Measurements from ENCODE around the gene MFN2. TPM values are rescaled to one million over a fixed set of nuclear protein-coding genes. Genes with fewer than 3 reads are reported as not detected.

Gene MFN2
- total and polyA plus RNA-seq, 4 donors, result 17.2 to 87.8 (median 43.2) TPM

- 93% methylated on average over 7 of the region's 7 CpGs for WGBS
These were observed 9.4 kb downstream of the MFN2 start for GRCh38 chr1:11989669-11990068.

GRCh38 chr1:11990303-11991032 is 10.2 kb downstream of the MFN2 start:
- H3K4me3 ChIP-seq (ENCODE audit: low read depth in 1 of 3, low read length in 3 of 3), result no peak overlapping the region
- peaks cover 7 to 22% (median 11%) of the 10 kb centered on the region in 4 donors for H3K36me3 ChIP-seq (ENCODE audit: control insufficient read depth in 4 of 4, insufficient read depth in 3 of 4, low read depth in 1 of 4, low read length in 3 of 4)
- 50% methylated on average over 10 of the region's 10 CpGs for WGBS
- H3K4me1 ChIP-seq (ENCODE audit: control insufficient read depth in 4 of 4, insufficient read depth in 4 of 4, low read length in 3 of 4), result peaks cover 13 to 49% (median 23%) of the 10 kb centered on the region in 4 donors
- TF ChIP-seq FOXA2 (IDR thresholded peaks at IDR 0.05) (peak; percentile 10), NR2F2 (IDR thresholded peaks at IDR 0.05) (no peak), GABPA (IDR thresholded peaks at IDR 0.05 in 1 of 2, conservative IDR thresholded peaks at IDR 0.05 in 1 of 2) (no peak), JUND (IDR thresholded peaks at IDR 0.05) (peak; percentile 64 to 74), ZBTB33 (IDR thresholded peaks at IDR 0.05) (no peak), SP1 (IDR thresholded peaks at IDR 0.05) (peak; percentile 89), HNF4A (conservative IDR thresholded peaks at IDR 0.05) (no peak), RXRA (IDR thresholded peaks at IDR 0.05) (no peak), EGR1 (IDR thresholded peaks at IDR 0.05; ENCODE audit: low read depth in 2 of 2) (peak in 1 of 2 donors; percentile 34), ATF3 (IDR thresholded peaks at IDR 0.05) (peak; percentile 73), YY1 (IDR thresholded peaks at IDR 0.05) (peak; percentile 84), HNF4G (IDR thresholded peaks at IDR 0.05) (no peak), REST (IDR thresholded peaks at IDR 0.05) (no peak), TAF1 (conservative IDR thresholded peaks at IDR 0.05) (no peak), FOXA1 (IDR thresholded peaks at IDR 0.05) (no peak), CTCF (IDR thresholded peaks at IDR 0.05; ENCODE audit: low read depth, low read length, missing input control) (no peak), RAD21 (IDR thresholded peaks at IDR 0.05) (no peak), MAX (IDR thresholded peaks at IDR 0.05) (no peak)
- peak overlapping the region; percentile 95 to 99 for H3K27ac ChIP-seq (ENCODE audit: low read depth in 1 of 2, low read length in 2 of 2)
- peak overlapping the region in 1 of 2 donors; percentile 56 for H3K9ac ChIP-seq (ENCODE audit: low read depth in 1 of 2, low read length in 2 of 2)
- no peaks in the 10 kb centered on the region for H3K27me3 ChIP-seq (ENCODE audit: control insufficient read depth in 4 of 4, insufficient read depth in 4 of 4, low read length in 3 of 4)
- DNase-seq (ENCODE audit: low spot score), result no peak
- no peaks in the 10 kb centered on the region for H3K9me3 ChIP-seq (ENCODE audit: control insufficient read depth in 4 of 4, low read length in 3 of 4)

More at GRCh38 chr1:11989669-11990068, 9.4 kb downstream of the MFN2 start:
- no peak for DNase-seq (ENCODE audit: low spot score)
- H3K4me3 ChIP-seq (ENCODE audit: low read depth in 1 of 3, low read length in 3 of 3), result no peak overlapping the region
- peak overlapping the region; percentile 95 to 99 for H3K27ac ChIP-seq (ENCODE audit: low read depth in 1 of 2, low read length in 2 of 2)
- H3K9me3 ChIP-seq (ENCODE audit: control insufficient read depth in 4 of 4, low read length in 3 of 4), result no peaks in the 10 kb centered on the region
- H3K9ac ChIP-seq (ENCODE audit: low read depth in 1 of 2, low read length in 2 of 2), result no peak overlapping the region
- peaks cover 8 to 24% (median 11%) of the 10 kb centered on the region in 4 donors for H3K36me3 ChIP-seq (ENCODE audit: control insufficient read depth in 4 of 4, insufficient read depth in 3 of 4, low read depth in 1 of 4, low read length in 3 of 4)
- no peaks in the 10 kb centered on the region for H3K27me3 ChIP-seq (ENCODE audit: control insufficient read depth in 4 of 4, insufficient read depth in 4 of 4, low read length in 3 of 4)
- H3K4me1 ChIP-seq (ENCODE audit: control insufficient read depth in 4 of 4, insufficient read depth in 4 of 4, low read length in 3 of 4), result peaks cover 13 to 49% (median 21%) of the 10 kb centered on the region in 4 donors
- no peak for TF ChIP-seq FOXA2 (IDR thresholded peaks at IDR 0.05)
- TF ChIP-seq YY1 (IDR thresholded peaks at IDR 0.05), result no peak
- TF ChIP-seq MAX (IDR thresholded peaks at IDR 0.05), result no peak
- no peak for TF ChIP-seq SP1 (IDR thresholded peaks at IDR 0.05)

All from liver (tissue), 9 donors.